Measurements from ENCODE around the gene CDC16.

CDC16 gene

GRCh38 chr13:114296902-114297301 lies 62.2 kb downstream of the CDC16 start:
- TF ChIP-seq CTCF (IDR thresholded peaks at IDR 0.05; ENCODE audit: low read depth, low read length), result no peak
- in situ Hi-C loops (cut with HindIII; ENCODE audit: low sequenced_read_pairs), result no loop called here
- H3K4me3 ChIP-seq (ENCODE audit: low read depth, low read length), result no peak overlapping the region
- no peak for DNase-seq (ENCODE audit: low read depth, low spot score)

- H3K4me3 ChIP-seq (ENCODE audit: low read depth, low read length), result no peak overlapping the region
- TF ChIP-seq CTCF (IDR thresholded peaks at IDR 0.05; ENCODE audit: low read depth, low read length), result no peak
- DNase-seq (ENCODE audit: low read depth, low spot score), result peak; percentile 20
- in situ Hi-C loops (cut with HindIII; ENCODE audit: low sequenced_read_pairs), result no loop called here
Observed at GRCh38 chr13:114298866-114299265, 64.2 kb downstream of the CDC16 start.

- in situ Hi-C loops (cut with HindIII; ENCODE audit: low sequenced_read_pairs), result no loop called here
- no peak for DNase-seq (ENCODE audit: low read depth, low spot score)
- TF ChIP-seq CTCF (IDR thresholded peaks at IDR 0.05; ENCODE audit: low read depth, low read length), result no peak
- no peak overlapping the region for H3K4me3 ChIP-seq (ENCODE audit: low read depth, low read length)
Observed at GRCh38 chr13:114299604-114300305, 65.1 kb downstream of the CDC16 start.

GRCh38 chr13:114303700-114304327 lies 69.1 kb downstream of the CDC16 start:
- H3K4me3 ChIP-seq (ENCODE audit: low read depth, low read length), result no peak overlapping the region
- TF ChIP-seq CTCF (IDR thresholded peaks at IDR 0.05; ENCODE audit: low read depth, low read length), result no peak
- in situ Hi-C loops (cut with HindIII; ENCODE audit: low sequenced_read_pairs), result no loop called here
- no peak for DNase-seq (ENCODE audit: low read depth, low spot score)

GRCh38 chr13:114304346-114305034 lies 69.8 kb downstream of the CDC16 start:
- no peak for DNase-seq (ENCODE audit: low read depth, low spot score)
- TF ChIP-seq CTCF (IDR thresholded peaks at IDR 0.05; ENCODE audit: low read depth, low read length), result no peak
- no peak overlapping the region for H3K4me3 ChIP-seq (ENCODE audit: low read depth, low read length)
- in situ Hi-C loops (cut with HindIII; ENCODE audit: low sequenced_read_pairs), result no loop called here

- no peak overlapping the region for H3K4me3 ChIP-seq (ENCODE audit: low read depth, low read length)
- TF ChIP-seq CTCF (IDR thresholded peaks at IDR 0.05; ENCODE audit: low read depth, low read length), result no peak
- in situ Hi-C loops (cut with HindIII; ENCODE audit: low sequenced_read_pairs), result no loop called here
- no peak for DNase-seq (ENCODE audit: low read depth, low spot score)
Observed at GRCh38 chr13:114309086-114309485, 74.4 kb downstream of the CDC16 start.

Measured in astrocyte of the spinal cord (primary cell).